Transverse colon (tissue), 4 donors: ENCODE results near the gene TADA2A.

Source experiments
- EP300 ChIP-seq: sonication (generic); formaldehyde crosslinking; IDR thresholded peaks from one replicate; pipeline ENCODE4 v1.6.1; 2017; ENCODE audit warnings: antibody characterized with exemption, low read depth
- POLR2A ChIP-seq: fragments of 450-650 bp; IDR thresholded peaks from one replicate; pipeline ENCODE4 v1.6.1; 2016; ENCODE audit warnings: antibody characterized with exemption, mild to moderate bottlenecking, moderate library complexity
- POLR2AphosphoS5 ChIP-seq, 3 donors: sonication (generic); formaldehyde crosslinking; IDR thresholded peaks; one replicate each; pipeline ENCODE4 v1.6.1; 2016; ENCODE audit warnings: antibody characterized with exemption in 3 of 3
- TF ChIP-seq, protein P1 (sequence below), 5 experiments: fragments of 200-600 bp in 3 of 5; fragments of 450-650 bp in 2 of 5; sonication (generic) in 3 of 5; IDR thresholded peaks; 1 replicate in 2 of 5; 2 replicates in 3 of 5; pipeline ENCODE4 v1.5.1; 2016 to 2017; ENCODE audit warnings: antibody characterized with exemption in 5 of 5, inconsistent platforms in 3 of 5, mild to moderate bottlenecking in 2 of 5, moderate library complexity in 1 of 5

GRCh38 chr17:37462492-37462891, 55.8 kb downstream of the TADA2A start:
- TF ChIP-seq POLR2AphosphoS5 (IDR thresholded peaks at IDR 0.05) (no peak), EP300 (no peak), POLR2A (no peak)
- TF ChIP-seq, protein P1, sequence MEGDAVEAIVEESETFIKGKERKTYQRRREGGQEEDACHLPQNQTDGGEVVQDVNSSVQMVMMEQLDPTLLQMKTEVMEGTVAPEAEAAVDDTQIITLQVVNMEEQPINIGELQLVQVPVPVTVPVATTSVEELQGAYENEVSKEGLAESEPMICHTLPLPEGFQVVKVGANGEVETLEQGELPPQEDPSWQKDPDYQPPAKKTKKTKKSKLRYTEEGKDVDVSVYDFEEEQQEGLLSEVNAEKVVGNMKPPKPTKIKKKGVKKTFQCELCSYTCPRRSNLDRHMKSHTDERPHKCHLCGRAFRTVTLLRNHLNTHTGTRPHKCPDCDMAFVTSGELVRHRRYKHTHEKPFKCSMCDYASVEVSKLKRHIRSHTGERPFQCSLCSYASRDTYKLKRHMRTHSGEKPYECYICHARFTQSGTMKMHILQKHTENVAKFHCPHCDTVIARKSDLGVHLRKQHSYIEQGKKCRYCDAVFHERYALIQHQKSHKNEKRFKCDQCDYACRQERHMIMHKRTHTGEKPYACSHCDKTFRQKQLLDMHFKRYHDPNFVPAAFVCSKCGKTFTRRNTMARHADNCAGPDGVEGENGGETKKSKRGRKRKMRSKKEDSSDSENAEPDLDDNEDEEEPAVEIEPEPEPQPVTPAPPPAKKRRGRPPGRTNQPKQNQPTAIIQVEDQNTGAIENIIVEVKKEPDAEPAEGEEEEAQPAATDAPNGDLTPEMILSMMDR (IDR thresholded peaks at IDR 0.05): no peak
